ENCODE data around the gene SLC39A7.

DNA sequence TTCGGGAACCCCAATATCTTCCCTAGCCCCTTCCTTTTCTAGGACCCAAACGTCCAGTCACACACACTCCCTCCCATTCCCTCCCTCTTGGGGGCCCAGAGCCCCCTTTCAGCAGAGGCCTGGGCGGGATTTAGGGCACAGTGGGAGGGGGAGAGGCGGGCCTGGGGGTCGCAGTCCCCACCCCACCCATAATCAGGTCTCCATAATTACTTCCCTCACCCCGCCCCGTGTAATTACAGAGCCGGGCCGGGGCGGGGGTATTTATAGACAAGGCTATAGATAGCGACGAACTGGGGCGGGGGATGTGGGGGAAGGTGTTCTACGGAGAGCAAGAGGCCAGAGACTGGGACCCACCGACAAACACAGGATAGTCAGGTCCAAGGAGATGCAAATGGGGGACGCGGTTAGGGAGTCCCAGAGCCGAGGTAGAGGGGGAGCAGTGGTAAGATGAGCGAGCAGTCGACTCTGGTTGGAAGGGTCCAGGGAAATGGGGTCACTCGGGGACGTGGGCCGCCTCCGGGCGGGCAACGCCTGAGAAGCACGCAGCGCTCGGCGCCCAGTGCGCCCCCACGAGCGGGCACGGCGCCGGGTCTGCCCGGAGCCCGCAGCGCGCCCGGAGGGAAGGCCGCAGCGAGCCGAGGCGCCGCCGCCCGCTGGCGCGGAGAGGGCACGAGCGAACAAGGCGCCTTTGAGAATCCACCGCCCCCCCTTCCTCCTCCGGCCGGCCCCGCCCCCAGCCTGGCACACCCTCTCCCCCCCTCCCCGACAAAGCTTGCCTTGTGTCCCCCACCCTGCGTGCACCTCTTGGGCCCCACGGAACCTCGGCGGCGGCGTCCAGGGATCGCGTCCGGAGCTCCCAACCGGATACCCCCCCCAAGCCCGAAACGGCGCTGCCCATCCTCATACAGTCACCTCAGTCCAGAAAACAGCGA is 7.7 kb upstream of the SLC39A7 start:
- TF ChIP-seq SP1 (IDR thresholded peaks at IDR 0.05; ENCODE audit: low read depth) = no peak
- no peak for TF ChIP-seq JUND (IDR thresholded peaks at IDR 0.05)
- no peak for TF ChIP-seq CTCF (IDR thresholded peaks at IDR 0.05 in 2 of 3, conservative IDR thresholded peaks at IDR 0.05 in 1 of 3; ENCODE audit: borderline replicate concordance in 1 of 3, insufficient read depth in 1 of 3, low read depth in 2 of 3, low read length in 2 of 3)
- no peak for TF ChIP-seq POLR2AphosphoS5 (IDR thresholded peaks at IDR 0.05; ENCODE audit: low read depth, low read length)
- no peak for TF ChIP-seq RAD21 (IDR thresholded peaks at IDR 0.05; ENCODE audit: low read depth)
- TF ChIP-seq POLR2A (IDR thresholded peaks at IDR 0.05; ENCODE audit: borderline replicate concordance, extremely low read depth, insufficient read depth, insufficient read length) = no peak
- no peak for TF ChIP-seq TCF7L2 (IDR thresholded peaks at IDR 0.05; ENCODE audit: borderline replicate concordance, extremely low read depth, insufficient read depth, insufficient read length)
- no peak for TF ChIP-seq EGR1 (IDR thresholded peaks at IDR 0.05; ENCODE audit: low read depth)
- TF ChIP-seq SIN3A (IDR thresholded peaks at IDR 0.05; ENCODE audit: low read depth) = no peak
- no peak for TF ChIP-seq YY1 (IDR thresholded peaks at IDR 0.05; ENCODE audit: extremely low read depth, insufficient replicate concordance, low read depth, low read length)
- no peak for TF ChIP-seq EZH2 (IDR thresholded peaks at IDR 0.05)
- no peak for TF ChIP-seq ZNF274 (IDR thresholded peaks at IDR 0.05; ENCODE audit: low read depth, low read length)
- no peak for TF ChIP-seq REST (IDR thresholded peaks at IDR 0.05; ENCODE audit: low read depth)
